Mesendoderm (in vitro differentiated cells): ENCODE measurements around the gene IL17C.

Source experiments
- DNase-seq: peaks from one replicate; pipeline ENCODE4 v3.0.0; 2013
- H2AK5ac ChIP-seq: 2 replicates; pipeline ENCODE4 v1.6.1; 2013; ENCODE audit warnings: low read length, inconsistent platforms
- H2BK120ac ChIP-seq: 2 replicates; pipeline ENCODE4 v1.6.1; 2013; ENCODE audit warnings: low read depth, mild to moderate bottlenecking, low read length, moderate library complexity, mixed read lengths
- H2BK15ac ChIP-seq: replicated peaks from 2 replicates; pipeline ENCODE4 v1.6.1; 2013; ENCODE audit warnings: low read depth, mild to moderate bottlenecking, moderate library complexity
- H2BK5ac ChIP-seq: 2 replicates; pipeline ENCODE4 v1.6.1; 2013; ENCODE audit warnings: low read length, inconsistent platforms
- H3K18ac ChIP-seq: 2 replicates; pipeline ENCODE4 v1.6.1; 2013; ENCODE audit warnings: mild to moderate bottlenecking, low read length, mixed read lengths
- H3K23ac ChIP-seq: one replicate; pipeline ENCODE4 v1.6.1; 2013; ENCODE audit warnings: low read length
- H3K27ac ChIP-seq: 2 replicates; pipeline ENCODE4 v1.5.1; 2013; ENCODE audit warnings: low read depth, mild to moderate bottlenecking, inconsistent platforms, low read length, moderate library complexity
- H3K27me3 ChIP-seq: 2 replicates; pipeline ENCODE4 v1.6.1; 2013; ENCODE audit warnings: low read length, control low read depth, mild to moderate bottlenecking, inconsistent platforms; ENCODE audit not compliant: insufficient read depth, poor library complexity
- H3K36me3 ChIP-seq: 2 replicates; pipeline ENCODE4 v1.6.1; 2013; ENCODE audit warnings: low read length, inconsistent platforms; ENCODE audit not compliant: control insufficient read depth, insufficient read depth
- H3K4ac ChIP-seq: one replicate; pipeline ENCODE4 v1.6.1; 2013; ENCODE audit warnings: low read depth, mild to moderate bottlenecking, low read length, moderate library complexity
- H3K4me1 ChIP-seq: 2 replicates; pipeline ENCODE4 v1.6.1; 2013; ENCODE audit warnings: low read depth, low read length, inconsistent platforms; ENCODE audit not compliant: control insufficient read depth
- H3K4me2 ChIP-seq: 2 replicates; pipeline ENCODE4 v1.6.1; 2013; ENCODE audit warnings: low read length
- H3K4me3 ChIP-seq: 2 replicates; pipeline ENCODE4 v1.5.1; 2013; ENCODE audit warnings: mild to moderate bottlenecking, low read length
- H3K56ac ChIP-seq: one replicate; pipeline ENCODE4 v1.6.1; 2013; ENCODE audit warnings: low read length
- H3K79me1 ChIP-seq: 2 replicates; pipeline ENCODE4 v1.6.1; 2013; ENCODE audit warnings: low read length, inconsistent platforms
- H3K79me2 ChIP-seq: 2 replicates; pipeline ENCODE4 v1.6.1; 2013; ENCODE audit warnings: mild to moderate bottlenecking, low read length; ENCODE audit not compliant: control insufficient read depth, insufficient read depth
- H3K9ac ChIP-seq: 2 replicates; pipeline ENCODE4 v1.6.1; 2013; ENCODE audit warnings: low read length, inconsistent platforms
- H4K5ac ChIP-seq: one replicate; pipeline ENCODE4 v1.6.1; 2013; ENCODE audit warnings: low read length
- H4K8ac ChIP-seq: one replicate; pipeline ENCODE4 v1.6.1; 2013; ENCODE audit warnings: low read depth, mild to moderate bottlenecking, control low read depth, low read length, moderate library complexity
- WGBS: extraction: QIAGEN DNeasy Blood & Tissue Kit; methylation state at CpG from one replicate; pipeline ENCODE4 v1.1.7; 2013; ENCODE audit warnings: low lambda C conversion rate, missing lambda C conversion rate; ENCODE audit not compliant: insufficient coverage; ENCODE audit errors: extremely low coverage; 5-methylcytosine and 5-hydroxymethylcytosine counted together

IL17C gene

GRCh38 chr16:88634994-88635670 is 3.2 kb upstream of the IL17C start:
- Histone ChIP-seq H3K36me3 (peaks cover 2% of the 10 kb centered on the region), H3K4me3 (peak overlapping the region; percentile 28), H3K27ac (no peak overlapping the region), H2BK15ac (no peak overlapping the region), H3K23ac (no peak overlapping the region), H3K27me3 (peaks cover 6% of the 10 kb centered on the region), H3K18ac (no peak overlapping the region), H2BK120ac (no peak overlapping the region), H3K9ac (peak overlapping the region; percentile 68), H4K8ac (no peak overlapping the region), H3K4ac (no peak overlapping the region), H3K4me1 (no peaks in the 10 kb centered on the region), H3K79me1 (no peaks in the 10 kb centered on the region), H3K79me2 (no peaks in the 10 kb centered on the region), H2BK5ac (no peak overlapping the region), H3K4me2 (peak overlapping the region; percentile 89), H2AK5ac (no peak overlapping the region), H3K56ac (peak overlapping the region; percentile 84), H4K5ac (no peak overlapping the region)
- DNase-seq = peak; percentile 23
- WGBS = no CpG with 5 or more reads among the region's 28 CpGs

GRCh38 chr16:88635671-88636319 is 2.6 kb upstream of the IL17C start:
- Histone ChIP-seq H3K23ac (no peak overlapping the region), H2BK15ac (no peak overlapping the region), H3K36me3 (peaks cover 2% of the 10 kb centered on the region), H2BK120ac (no peak overlapping the region), H2BK5ac (no peak overlapping the region), H3K4me3 (no peak overlapping the region), H3K27ac (no peak overlapping the region), H3K18ac (no peak overlapping the region), H3K27me3 (peaks cover 7% of the 10 kb centered on the region), H3K79me2 (no peaks in the 10 kb centered on the region), H3K9ac (no peak overlapping the region), H3K79me1 (no peaks in the 10 kb centered on the region), H3K4ac (no peak overlapping the region), H4K8ac (no peak overlapping the region), H3K4me1 (no peaks in the 10 kb centered on the region), H4K5ac (no peak overlapping the region), H2AK5ac (no peak overlapping the region), H3K56ac (no peak overlapping the region), H3K4me2 (no peak overlapping the region)
- DNase-seq = no peak
- WGBS = no CpG with 5 or more reads among the region's 17 CpGs

GRCh38 chr16:88636488-88637265 is 1.7 kb upstream of the IL17C start:
- no peak overlapping the region for H3K4ac ChIP-seq
- H3K27me3 ChIP-seq = peaks cover 7% of the 10 kb centered on the region
- H4K8ac ChIP-seq = no peak overlapping the region
- no peak overlapping the region for H4K5ac ChIP-seq
- no peak overlapping the region for H2BK120ac ChIP-seq
- no peak for DNase-seq
- H3K79me2 ChIP-seq = no peaks in the 10 kb centered on the region
- no peaks in the 10 kb centered on the region for H3K4me1 ChIP-seq
- H2BK5ac ChIP-seq = no peak overlapping the region
- H3K27ac ChIP-seq = no peak overlapping the region
- H3K23ac ChIP-seq = no peak overlapping the region
- H3K4me2 ChIP-seq = no peak overlapping the region
- H3K56ac ChIP-seq = no peak overlapping the region
- no peaks in the 10 kb centered on the region for H3K36me3 ChIP-seq
- no CpG with 5 or more reads among the region's 23 CpGs for WGBS
- H3K4me3 ChIP-seq = no peak overlapping the region
- H3K18ac ChIP-seq = no peak overlapping the region
- H3K9ac ChIP-seq = no peak overlapping the region
- no peak overlapping the region for H2BK15ac ChIP-seq
- H3K79me1 ChIP-seq = no peaks in the 10 kb centered on the region
- H2AK5ac ChIP-seq = no peak overlapping the region

GRCh38 chr16:88639231-88640038 is 1.1 kb downstream of the IL17C start:
- Histone ChIP-seq H3K56ac (no peak overlapping the region), H3K27me3 (peaks cover 7% of the 10 kb centered on the region)
- peak; percentile 65 for DNase-seq

GRCh38 chr16:88640039-88640495 is 1.7 kb downstream of the IL17C start:
- Histone ChIP-seq H4K5ac (no peak overlapping the region), H3K27me3 (peaks cover 7% of the 10 kb centered on the region)
- no CpG with 5 or more reads among the region's 13 CpGs for WGBS

More at GRCh38 chr16:88639231-88640038, 1.1 kb downstream of the IL17C start:
- H4K8ac ChIP-seq = no peak overlapping the region
- no peak overlapping the region for H3K4ac ChIP-seq
- H3K4me3 ChIP-seq = no peak overlapping the region
- H3K36me3 ChIP-seq = no peaks in the 10 kb centered on the region
- H3K9ac ChIP-seq = no peak overlapping the region
- no peak overlapping the region for H3K27ac ChIP-seq
- no peaks in the 10 kb centered on the region for H3K79me1 ChIP-seq
- WGBS = no CpG with 5 or more reads among the region's 45 CpGs
- no peak overlapping the region for H3K4me2 ChIP-seq
- H2AK5ac ChIP-seq = no peak overlapping the region
- H3K79me2 ChIP-seq = no peaks in the 10 kb centered on the region
- no peak overlapping the region for H2BK120ac ChIP-seq
- H3K18ac ChIP-seq = no peak overlapping the region
- no peaks in the 10 kb centered on the region for H3K4me1 ChIP-seq
- no peak overlapping the region for H4K5ac ChIP-seq
- no peak overlapping the region for H3K23ac ChIP-seq
- no peak overlapping the region for H2BK15ac ChIP-seq
- no peak overlapping the region for H2BK5ac ChIP-seq

More at GRCh38 chr16:88640039-88640495, 1.7 kb downstream of the IL17C start:
- Histone ChIP-seq H2BK15ac (no peak overlapping the region), H3K56ac (no peak overlapping the region), H3K79me1 (no peaks in the 10 kb centered on the region), H3K9ac (no peak overlapping the region), H2BK5ac (no peak overlapping the region), H3K4me1 (no peaks in the 10 kb centered on the region), H3K27ac (no peak overlapping the region), H2AK5ac (no peak overlapping the region), H3K23ac (no peak overlapping the region), H4K8ac (no peak overlapping the region), H3K4ac (no peak overlapping the region), H3K4me3 (no peak overlapping the region), H3K18ac (no peak overlapping the region), H3K79me2 (no peaks in the 10 kb centered on the region), H3K4me2 (no peak overlapping the region), H2BK120ac (no peak overlapping the region), H3K36me3 (no peaks in the 10 kb centered on the region)
- no peak for DNase-seq
